HK-2 (cell line): ENCODE measurements around the gene WRAP73.

Experiments used
- DNase-seq: peaks from one replicate; pipeline ENCODE4 v3.0.0-alpha.2; 2018; ENCODE audit not compliant: unreplicated experiment

The WRAP73 gene

DNA sequence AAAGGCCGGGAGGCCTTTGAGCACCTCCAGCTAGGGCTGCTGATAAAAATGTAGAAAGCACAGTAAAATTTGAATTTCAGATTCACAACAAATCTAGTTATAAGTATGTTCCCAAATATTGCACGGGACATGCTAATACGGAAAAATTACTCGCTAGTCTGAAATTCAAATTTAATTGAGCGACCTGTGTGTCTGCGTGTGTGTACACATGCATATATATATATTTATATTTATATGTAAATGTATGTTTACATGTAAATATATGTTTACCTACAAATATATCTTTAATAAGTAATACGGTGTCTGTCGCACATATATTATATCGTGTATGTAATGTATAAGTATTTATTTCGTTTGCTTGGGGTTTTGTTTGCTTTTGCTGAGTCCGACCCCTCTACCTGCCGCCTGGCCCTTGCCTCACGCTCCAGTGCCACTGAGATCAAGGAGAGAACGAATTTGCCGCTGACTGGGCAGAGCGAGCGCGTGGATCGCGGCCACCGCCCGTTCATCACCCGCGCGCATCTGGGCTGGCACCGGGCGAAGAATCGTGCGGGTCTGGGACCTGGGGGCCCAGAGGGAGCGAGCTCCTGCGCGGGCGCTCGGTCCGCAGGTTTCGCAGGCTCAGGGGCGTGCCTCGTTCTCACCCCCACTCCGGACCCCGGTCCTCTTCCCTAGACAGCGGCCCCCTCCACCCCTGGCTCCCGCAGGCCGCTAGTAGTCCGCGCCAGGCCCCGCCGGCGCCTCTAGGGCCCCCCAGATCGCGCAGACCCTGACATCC, 534 bp upstream of the WRAP73 start:
- DNase-seq = no peak

DNA sequence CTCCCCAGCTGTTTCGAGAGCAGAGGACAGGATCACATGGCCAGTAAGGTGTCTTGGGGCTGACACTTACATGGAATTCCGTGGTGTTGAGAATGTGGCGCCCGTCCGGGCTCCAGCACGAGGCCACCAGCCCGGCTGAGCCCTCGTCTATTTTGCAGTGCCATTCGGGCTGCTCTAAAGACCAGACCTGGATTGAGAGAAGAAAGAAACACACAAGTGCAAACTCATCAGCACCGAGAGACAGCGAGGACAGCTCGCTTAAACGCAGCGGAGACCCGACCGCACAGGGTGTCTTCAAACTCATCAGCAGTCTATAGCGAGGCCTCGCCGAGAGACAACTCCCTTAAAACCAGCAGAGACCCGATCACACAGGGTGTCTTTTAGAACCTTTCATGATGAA, 3.3 kb downstream of the WRAP73 start:
- no peak for DNase-seq

DNA sequence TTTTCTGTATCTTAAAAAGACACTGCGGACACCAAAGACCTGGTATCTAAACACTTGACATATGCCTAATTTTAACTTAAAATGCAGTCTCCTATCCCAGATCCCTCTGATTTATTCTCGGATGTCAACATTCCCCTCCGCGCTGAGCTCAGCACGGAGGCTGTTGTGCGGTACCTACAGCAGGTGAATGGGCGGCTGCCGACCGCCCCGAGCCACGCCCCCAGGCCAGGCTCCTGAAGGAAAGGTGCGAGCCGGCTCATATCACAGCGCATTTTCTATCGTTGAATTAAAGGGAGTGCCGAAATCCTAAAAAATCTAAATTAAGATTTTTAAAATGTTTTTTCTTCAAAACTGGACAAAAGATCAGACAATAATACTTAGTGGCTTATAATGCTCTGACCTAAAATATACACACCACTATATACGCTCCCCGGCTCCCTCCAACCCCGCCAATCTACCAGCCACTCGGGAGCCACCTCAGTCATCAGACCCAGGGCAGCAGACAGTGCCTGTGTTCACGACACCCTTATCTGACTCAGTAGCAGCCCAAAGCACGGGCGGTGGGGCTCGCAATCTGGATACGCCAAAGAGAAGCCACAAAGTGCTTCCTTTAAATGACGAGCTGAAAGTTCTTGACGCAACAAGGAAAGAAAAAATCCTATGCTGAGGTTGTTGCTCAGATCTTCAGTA, 4.1 kb downstream of the WRAP73 start:
- DNase-seq = no peak

DNA sequence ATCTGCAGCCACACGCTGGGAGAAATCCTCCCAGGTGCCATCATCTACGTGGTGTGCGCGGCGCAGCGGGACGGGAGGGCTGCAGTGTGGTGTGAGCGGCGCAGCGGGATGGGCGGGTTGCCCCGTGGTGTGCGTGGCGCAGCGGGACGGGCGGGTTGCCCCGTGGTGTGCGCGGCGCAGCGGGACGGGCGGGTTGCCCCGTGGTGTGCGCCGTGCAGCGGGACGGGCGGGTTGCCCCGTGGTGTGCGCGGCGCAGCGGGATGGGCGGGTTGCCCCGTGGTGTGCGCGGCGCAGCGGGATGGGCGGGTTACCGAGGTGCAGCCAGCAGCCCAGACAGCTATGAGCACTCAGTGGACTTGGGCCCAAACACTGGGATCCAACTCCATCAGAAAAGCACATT, 4.7 kb downstream of the WRAP73 start:
- no peak for DNase-seq

DNA sequence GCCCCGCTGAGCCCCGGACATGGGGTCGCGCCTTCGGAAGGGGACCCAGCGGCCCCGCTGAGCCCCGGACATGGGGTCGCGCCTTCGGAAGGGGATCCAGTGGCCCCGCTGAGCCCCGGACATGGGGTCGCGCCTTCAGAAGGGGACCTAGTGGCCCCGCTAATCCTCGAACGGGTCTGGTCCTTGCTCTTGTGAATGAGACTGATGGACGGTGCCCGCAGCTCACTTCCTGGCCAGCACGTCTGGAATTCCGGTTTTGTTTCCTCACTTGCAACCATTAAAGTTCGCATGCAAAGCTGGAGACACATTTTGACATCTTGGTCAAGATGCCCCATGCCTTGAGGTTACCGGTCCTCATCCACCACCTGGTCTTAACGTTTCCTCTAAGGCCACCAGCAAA, 5.6 kb downstream of the WRAP73 start:
- no peak for DNase-seq

DNA sequence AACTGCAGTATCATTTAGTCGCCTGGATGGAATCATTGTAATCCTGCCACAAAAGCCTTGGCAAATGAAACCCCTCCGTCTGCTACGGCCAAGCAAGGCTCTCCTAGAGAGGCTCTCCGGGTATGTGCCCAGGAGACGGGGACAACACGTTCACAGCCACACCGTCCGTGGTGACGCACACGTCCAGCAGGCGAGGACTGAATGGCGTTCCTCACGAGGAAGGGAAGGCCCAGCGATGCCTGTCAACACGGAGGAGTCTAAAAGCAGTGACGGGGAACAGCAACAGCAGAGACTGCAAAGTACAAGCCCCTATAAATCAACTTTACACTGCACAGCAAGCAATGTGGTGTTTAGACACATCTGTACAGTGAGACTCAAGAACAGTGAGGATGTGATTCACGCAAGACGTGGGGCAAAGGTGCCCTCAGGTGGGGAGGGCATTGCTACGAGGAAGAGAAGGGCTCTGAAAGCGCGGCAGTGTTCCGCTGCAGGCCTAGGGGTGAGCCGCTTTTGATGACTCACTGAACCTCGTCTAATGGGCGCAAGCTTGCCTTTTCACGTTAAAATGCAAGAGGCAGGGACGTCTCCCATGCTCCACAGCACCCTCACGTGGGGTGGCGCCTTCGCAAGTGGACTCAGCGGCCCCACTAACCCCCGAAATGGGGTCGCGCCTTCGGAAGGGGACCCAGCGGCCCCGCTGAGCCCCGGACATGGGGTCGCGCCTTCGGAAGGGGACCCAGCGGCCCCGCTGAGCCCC, 6.8 kb downstream of the WRAP73 start:
- no peak for DNase-seq

DNA sequence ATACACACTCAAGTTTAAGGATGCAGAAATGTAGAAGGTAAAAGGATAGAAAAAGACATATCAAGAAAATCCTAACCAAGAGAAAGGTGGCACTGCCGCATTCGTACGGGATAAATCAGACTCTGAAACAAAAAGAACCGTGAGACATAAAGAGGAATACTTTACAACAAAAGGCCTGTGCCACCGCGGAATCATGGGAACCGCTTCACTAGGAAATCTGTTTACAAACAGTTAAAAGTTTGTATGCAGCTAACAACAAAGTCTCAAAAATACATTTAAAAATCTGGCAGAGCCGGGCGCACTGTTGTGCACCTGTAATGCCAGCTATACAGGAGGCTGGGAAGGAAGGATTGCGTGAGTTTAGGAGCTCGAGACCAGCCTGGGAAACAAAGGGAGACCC, 8.1 kb downstream of the WRAP73 start:
- no peak for DNase-seq

DNA sequence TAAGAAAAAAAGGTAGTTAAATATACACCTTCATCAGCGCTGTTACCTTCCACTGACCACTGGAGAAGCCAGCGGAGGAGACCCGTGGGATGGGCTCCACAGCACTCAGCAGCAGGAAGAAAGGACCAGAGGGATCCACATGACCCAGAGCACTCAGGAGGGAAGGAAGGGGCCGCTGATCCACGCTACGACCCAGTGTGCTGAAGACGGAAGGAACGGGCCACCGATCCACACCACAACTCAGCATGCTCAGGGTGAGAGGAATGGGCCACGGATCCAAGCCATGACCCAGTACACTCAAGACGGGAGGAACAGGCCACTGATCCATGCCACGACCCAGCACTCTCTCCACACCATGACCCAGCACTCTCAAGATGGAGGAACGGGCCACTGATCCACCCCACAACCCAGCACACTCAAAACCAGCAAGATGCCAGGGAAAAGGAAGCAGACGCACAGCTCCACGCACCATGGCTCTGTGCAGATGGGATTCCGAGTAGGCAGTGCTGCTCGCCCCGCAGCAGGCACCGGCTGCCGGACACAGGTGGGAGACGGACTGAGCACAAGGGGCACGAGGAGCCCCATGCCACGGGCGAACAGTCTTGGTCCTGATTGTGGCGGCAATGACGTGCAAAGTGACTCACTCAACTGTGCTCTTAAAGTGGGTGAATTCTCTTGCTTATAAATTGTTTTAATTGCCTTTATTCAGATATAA, 8.7 kb downstream of the WRAP73 start:
- no peak for DNase-seq

DNA sequence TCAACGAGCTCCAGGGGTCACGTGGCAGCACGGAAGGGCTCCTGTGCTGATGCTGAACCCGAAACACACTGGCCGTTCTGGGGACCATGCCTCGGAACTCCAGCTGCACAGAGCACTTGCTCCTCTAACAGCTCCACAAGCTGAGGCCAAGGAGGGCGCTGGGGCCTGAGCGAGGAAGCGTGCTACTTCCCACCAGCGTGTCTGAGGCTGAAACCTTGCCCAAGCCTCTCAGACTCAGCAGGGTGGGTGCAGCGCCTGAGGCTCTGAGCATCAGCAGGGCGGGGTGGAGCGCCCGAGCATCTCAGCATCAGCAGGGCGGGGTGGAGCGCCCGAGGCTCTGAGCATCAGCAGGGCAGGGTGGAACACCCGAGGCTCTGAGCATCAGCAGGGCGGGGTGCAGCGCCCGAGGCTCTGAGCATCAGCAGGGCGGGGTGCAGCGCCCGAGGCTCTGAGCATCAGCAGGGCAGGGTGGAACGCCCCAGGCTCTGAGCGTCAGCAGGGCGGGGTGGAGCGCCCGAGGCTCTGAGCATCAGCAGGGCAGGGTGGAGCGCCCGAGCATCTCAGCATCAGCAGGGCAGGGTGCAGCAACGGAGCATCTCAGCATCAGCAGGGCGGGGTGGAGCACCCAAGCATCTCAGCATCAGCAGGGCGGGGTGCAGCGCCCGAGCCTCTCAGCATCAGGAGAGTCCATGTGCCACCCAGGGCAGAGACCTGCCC, 9.6 kb downstream of the WRAP73 start:
- DNase-seq = no peak

DNA sequence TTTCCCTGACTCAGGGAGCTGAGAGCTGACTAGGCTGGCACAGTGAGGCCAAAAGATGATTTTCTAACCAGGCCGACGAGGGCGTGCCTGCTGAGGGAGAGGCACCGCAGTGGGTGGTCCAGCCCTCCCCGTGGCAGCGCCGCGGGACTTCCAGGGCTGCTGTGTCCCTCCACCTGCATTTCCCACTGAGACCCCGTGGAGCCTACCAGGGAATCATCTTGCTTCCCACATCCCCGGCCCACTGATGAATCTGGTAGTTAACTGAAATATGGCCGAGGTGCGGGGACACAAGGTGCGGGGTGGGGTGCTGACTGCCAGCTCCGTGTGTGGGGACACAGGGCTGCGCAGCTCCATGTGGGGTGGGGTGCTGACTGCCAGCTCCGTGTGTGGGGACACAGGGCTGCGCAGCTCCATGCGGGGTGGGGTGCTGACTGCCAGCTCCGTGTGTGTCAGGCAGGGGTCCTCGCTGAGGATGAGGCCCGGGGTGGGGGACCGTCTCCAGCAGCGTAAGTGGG, 10.4 kb downstream of the WRAP73 start:
- DNase-seq = no peak

DNA sequence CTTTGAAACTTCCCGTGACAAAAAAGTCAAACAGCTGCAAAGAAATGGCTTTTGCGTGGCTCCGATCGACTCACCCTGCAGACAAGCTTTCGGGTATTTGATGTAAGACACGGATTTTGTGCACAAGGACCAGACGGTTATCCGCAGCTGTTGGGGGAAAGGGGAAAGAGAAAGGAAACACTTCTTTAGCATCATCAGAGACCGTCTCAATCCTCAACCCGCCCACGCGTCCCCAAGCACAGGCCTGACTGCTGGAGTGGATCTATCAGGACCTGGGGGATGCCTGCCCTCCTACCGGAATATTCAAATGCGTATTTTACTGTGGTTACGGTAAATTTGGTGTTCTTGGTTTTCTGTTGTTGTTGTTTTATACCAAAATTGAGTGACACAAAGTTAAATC, 11.2 kb downstream of the WRAP73 start:
- no peak for DNase-seq

DNA sequence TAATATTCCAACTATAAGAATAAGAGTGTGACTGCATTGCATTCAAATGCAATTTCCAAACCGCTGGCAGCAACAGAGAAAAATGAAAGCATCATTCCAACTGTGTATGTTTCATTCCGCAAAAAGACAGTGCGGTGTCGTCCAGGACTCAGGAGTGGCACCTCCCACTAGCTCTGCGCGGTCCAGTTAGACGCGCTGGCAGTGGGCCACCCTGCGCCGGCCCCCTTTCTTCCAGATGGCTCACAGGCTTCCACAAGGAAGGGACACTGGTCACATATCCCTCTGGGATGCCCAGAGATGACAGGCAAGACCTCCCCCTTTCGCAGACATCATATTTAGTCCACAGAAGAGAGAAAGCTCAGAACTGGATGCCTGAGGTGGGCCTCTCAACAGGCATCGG, 11.9 kb downstream of the WRAP73 start:
- DNase-seq = no peak

DNA sequence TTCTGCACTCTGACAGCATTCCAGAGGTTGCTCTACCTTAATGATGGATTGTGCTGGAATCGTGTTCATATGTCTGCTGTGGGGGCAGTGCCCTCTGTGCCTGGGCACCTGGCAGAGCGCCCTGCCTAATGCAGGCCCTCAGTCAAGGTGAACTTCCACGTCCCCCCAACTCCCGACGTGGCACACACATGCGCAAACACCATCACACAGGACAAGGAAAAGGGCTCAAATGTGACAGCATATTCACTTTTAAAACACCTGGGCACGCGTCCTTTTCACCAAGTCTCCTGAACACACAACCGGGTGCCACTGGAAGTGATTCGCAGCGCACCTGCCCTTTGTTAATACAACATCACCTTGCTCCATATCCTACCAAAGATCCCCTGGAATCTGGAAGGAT, 13.4 kb downstream of the WRAP73 start:
- no peak for DNase-seq

DNA sequence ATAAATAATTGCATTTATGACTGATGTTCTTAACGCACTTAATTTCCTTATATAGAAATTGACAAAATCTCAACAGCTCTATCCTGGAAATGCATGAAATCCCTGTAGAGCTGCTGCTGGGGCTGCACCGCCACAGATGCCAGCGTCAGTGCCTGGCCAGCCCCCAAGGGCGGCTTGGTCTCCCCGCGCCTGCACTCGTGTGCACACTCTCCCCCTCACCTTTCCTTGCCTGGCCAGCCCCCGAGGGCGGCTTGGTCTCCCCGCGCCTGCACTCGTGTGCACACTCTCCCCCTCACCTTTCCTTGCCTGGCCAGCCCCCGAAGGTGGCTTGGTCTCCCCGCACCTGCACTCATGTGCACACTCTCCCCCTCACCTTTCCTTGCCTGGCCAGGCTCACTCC, 13.8 kb downstream of the WRAP73 start:
- DNase-seq = no peak

DNA sequence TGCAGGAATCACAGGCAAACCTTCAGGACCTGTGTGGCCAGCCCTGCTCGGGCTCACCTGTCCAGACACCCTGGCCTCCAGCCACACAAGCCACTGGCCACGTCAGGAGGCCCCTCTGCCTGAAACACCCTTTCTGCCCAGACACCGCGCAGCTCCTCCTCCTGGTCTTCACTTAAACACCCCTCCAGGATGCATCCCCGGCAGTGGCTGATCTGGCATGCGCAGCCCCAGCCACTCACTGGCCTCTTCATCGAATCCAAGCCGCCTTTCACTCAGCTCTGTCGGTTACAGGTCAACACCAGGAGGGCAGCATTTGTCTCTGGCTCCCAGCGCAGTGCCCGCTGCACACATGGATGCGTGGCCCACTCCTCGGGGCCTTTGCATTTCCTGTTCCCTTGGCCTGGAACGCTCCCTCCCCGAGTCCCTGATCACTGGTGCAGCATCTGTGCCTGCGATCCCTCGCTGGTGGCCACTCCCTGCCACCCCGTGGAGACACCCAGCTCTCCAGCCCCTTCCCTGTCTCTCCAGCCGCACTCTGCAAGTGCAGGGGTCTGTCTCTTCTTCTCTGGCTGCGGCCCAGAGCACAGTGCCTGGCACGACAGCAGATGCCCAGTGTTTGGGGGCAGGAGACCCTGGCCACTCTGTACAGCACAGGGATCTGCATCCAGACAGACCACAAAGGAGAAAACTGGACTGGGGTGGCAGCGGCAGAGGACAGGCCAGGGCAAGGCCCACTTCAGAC, 15.7 kb downstream of the WRAP73 start:
- no peak for DNase-seq

DNA sequence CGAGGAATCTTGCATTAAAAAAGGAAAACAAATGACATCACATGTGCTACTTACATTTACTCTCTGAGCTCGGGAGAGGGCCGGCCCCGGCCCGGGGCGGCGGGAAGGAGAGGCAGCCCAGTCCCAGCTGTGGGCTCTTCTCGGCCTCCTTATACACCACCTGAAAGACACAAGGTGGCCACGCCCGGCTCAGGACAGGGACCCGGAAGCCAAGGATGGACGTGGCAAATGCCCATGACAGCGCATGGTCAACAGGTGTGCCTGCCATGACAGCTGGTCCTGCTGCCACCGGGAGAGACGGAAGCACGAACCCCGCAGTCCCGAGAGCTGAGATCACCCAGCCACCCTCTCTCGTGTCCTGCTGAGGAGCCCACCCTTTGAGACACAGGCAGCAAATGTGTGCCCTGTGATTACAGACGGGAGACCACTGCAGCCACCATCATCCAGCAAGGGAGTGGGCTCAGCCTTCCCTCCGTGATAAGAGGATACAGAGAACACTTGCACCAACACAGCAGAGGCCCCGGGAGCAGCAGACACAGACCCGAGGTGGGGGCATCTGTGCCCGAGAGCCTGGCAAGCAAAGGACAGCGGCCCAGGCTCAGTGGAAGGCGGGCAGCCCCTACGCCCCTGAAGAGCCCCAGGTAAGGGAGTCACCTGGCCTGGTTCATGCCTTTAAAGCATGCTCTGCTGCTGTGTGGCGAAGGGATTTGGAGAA, 16.4 kb downstream of the WRAP73 start:
- no peak for DNase-seq

DNA sequence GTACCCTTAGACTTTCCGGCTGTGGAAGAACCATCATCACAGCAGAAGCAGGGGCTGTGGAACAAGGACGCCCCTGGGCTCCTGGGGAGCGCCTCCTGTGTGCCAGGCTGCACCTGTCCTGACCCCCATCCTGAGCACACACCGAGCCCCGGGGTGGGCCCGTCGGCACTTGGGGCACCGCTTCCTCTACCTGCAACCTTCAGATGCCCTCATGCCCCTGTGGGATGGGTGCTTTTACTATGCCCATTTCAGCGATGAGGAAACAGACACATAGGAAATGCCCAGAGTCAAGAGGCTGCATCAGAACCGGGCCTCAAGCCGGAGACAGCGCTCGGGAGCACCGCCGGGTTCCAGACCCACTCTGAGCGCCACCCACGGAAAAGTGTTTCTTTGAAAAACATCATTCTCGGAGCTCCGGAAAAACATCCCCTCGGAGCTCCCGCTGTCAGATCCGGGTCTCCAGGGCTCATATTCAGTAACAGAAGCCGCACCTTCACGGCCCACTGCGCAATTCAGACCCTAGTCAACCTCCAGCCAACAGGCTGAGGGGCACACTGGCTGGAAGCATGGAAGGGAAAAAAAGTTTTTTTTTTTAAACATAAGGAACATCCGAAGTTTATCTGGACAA, 17.1 kb downstream of the WRAP73 start:
- no peak for DNase-seq

DNA sequence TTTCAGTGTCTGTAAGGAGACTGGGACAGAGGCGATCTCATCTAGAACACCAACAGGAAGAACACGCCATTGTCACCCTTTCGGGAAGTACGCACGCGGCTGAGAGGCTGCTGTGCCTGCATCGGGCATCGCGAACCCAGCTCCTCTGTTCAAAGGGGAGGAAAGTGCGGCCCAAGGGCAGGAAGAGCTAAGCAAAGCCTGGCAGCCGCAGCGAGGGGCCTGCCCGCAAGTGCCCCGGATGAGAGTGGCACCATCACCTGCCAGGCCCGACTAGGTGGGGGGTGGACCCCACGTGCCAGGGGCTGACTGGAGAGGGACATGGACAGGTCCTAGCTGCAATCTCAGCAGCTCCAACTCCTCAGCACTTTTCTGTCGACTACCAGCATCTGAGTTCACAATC, 17.6 kb downstream of the WRAP73 start:
- DNase-seq = no peak
